HEK293 (cell line): ENCODE results near the gene ACTN3.

Experiments used
- CTCF ChIP-seq: fragments of 450-650 bp; formaldehyde crosslinking; IDR thresholded peaks from 2 replicates; pipeline ENCODE4 v1.5.1; 2016; ENCODE audit warnings: missing biosample characterization, missing genetic modification characterization
- HOXA7 ChIP-seq: sonication (generic); formaldehyde crosslinking; IDR thresholded peaks from 2 replicates; pipeline ENCODE4 v1.8.1; 2022; ENCODE audit warnings: missing genetic modification reagents, borderline replicate concordance
- MEIS1 ChIP-seq: sonication (generic); formaldehyde crosslinking; IDR thresholded peaks from 2 replicates; pipeline ENCODE4 v1.8.1; 2022; ENCODE audit warnings: missing genetic modification reagents, mild to moderate bottlenecking, borderline replicate concordance
- TRIM28 ChIP-seq: IDR thresholded peaks from 2 replicates; pipeline ENCODE4 v1.6.1; 2011; ENCODE audit warnings: low read length, control low read depth, borderline replicate concordance
- ZFP37 ChIP-seq: fragments of 450-650 bp; formaldehyde crosslinking; IDR thresholded peaks from 2 replicates; pipeline ENCODE4 v1.5.1; 2016; ENCODE audit warnings: missing biosample characterization, missing genetic modification characterization
- ZNF121 ChIP-seq: fragments of 450-650 bp; formaldehyde crosslinking; IDR thresholded peaks from 2 replicates; pipeline ENCODE4 v1.5.1; 2016; ENCODE audit warnings: missing biosample characterization, missing genetic modification characterization
- ZNF223 ChIP-seq: fragments of 450-650 bp; formaldehyde crosslinking; IDR thresholded peaks from 2 replicates; pipeline ENCODE4 v1.5.1; 2016; ENCODE audit warnings: missing biosample characterization, missing genetic modification characterization
- ZNF433 ChIP-seq: fragments of 450-650 bp; formaldehyde crosslinking; IDR thresholded peaks from 2 replicates; pipeline ENCODE4 v1.5.1; 2016; ENCODE audit warnings: missing biosample characterization, missing genetic modification characterization, low read depth
- ZNF580 ChIP-seq: fragments of 450-650 bp; formaldehyde crosslinking; IDR thresholded peaks from 2 replicates; pipeline ENCODE4 v1.5.1; 2016; ENCODE audit warnings: missing biosample characterization, missing genetic modification characterization
- TF ChIP-seq, protein P1 (sequence below): fragments of 450-650 bp; formaldehyde crosslinking; IDR thresholded peaks from 2 replicates; pipeline ENCODE4 v1.5.1; 2016; ENCODE audit warnings: missing biosample characterization, missing genetic modification characterization

- TF ChIP-seq CTCF (no peak), MEIS1 (CRISPR knock-in tag) (no peak), HOXA7 (no peak), ZNF580 (tag by site-specific recombination) (no peak), ZNF433 (tag by site-specific recombination) (no peak), ZNF223 (tag by site-specific recombination) (no peak), ZNF121 (tag by site-specific recombination) (no peak), ZFP37 (no peak), TRIM28 (no peak)
- TF ChIP-seq, protein P1, sequence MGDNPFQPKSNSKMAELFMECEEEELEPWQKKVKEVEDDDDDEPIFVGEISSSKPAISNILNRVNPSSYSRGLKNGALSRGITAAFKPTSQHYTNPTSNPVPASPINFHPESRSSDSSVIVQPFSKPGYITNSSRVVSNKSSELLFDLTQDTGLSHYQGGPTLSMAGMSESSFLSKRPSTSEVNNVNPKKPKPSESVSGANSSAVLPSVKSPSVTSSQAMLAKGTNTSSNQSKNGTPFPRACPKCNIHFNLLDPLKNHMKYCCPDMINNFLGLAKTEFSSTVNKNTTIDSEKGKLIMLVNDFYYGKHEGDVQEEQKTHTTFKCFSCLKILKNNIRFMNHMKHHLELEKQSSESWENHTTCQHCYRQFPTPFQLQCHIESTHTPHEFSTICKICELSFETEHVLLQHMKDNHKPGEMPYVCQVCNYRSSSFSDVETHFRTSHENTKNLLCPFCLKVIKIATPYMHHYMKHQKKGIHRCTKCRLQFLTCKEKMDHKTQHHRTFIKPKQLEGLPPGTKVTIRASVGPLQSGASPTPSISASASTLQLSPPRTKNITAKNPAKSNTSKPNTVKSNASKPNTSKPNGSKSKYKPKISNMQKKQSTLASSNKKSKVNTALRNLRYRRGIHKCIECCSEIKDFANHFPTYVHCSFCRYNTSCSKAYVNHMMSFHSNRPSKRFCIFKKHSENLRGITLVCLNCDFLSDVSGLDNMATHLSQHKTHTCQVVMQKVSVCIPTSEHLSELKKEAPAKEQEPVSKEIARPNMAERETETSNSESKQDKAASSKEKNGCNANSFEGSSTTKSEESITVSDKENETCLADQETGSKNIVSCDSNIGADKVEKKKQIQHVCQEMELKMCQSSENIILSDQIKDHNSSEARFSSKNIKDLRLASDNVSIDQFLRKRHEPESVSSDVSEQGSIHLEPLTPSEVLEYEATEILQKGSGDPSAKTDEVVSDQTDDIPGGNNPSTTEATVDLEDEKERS, result no peak
Measured at GRCh38 chr11:66563832-66564231, 17.1 kb downstream of the ACTN3 start.
